WTC11 (cell line): ENCODE results near the gene IL37. TPM values are rescaled to one million over a fixed set of nuclear protein-coding genes. Genes with fewer than 3 reads are reported as not detected.

ENCODE experiments used
- ATAC-seq: fragments of 200-7000 bp; cut with Tn5 transposase; 2 replicates; pipeline ENCODE4 v1.10.0; 2021; ENCODE audit warnings: mild to moderate bottlenecking, moderate library complexity
- CTCF ChIA-PET: fragments of 300-600 bp; sonication (Branson Sonifier 250); formaldehyde crosslinking; loops from one replicate; lab custom pipeline; 2021; ENCODE audit warnings: antibody characterized with exemption; lab: Charles Lee
- POLR2A ChIA-PET: fragments of 350-600 bp; sonication (Branson Sonifier 250); formaldehyde crosslinking; loops from one replicate; lab custom pipeline; 2021; ENCODE audit warnings: antibody characterized with exemption; lab: Charles Lee
- DNase-seq: peaks from one replicate; pipeline ENCODE4 v3.0.0; 2021; ENCODE audit warnings: low spot score
- H3K27ac Mint-ChIP-seq: 2 replicates; pipeline ENCODE4 v1.8.0; 2021; ENCODE audit warnings: mixed read lengths
- H3K27me3 Mint-ChIP-seq: 2 replicates; pipeline ENCODE4 v1.8.0; 2021; ENCODE audit warnings: low read depth, mild to moderate bottlenecking, moderate library complexity, mixed read lengths
- H3K36me3 Mint-ChIP-seq: 2 replicates; pipeline ENCODE4 v1.8.0; 2021; ENCODE audit warnings: mixed read lengths
- H3K4me1 Mint-ChIP-seq: 2 replicates; pipeline ENCODE4 v1.8.0; 2022; ENCODE audit warnings: mixed read lengths
- H3K4me3 Mint-ChIP-seq: 2 replicates; pipeline ENCODE4 v1.8.0; 2021; ENCODE audit warnings: mild to moderate bottlenecking, moderate library complexity, mixed read lengths
- H3K9me3 Mint-ChIP-seq: 2 replicates; pipeline ENCODE4 v1.8.0; 2021; ENCODE audit warnings: mixed read lengths
- CREB1 ChIP-seq: sonication (generic); formaldehyde crosslinking; IDR thresholded peaks from 2 replicates; pipeline ENCODE4 v1.8.0; 2023; ENCODE audit warnings: mild to moderate bottlenecking, missing genetic modification reagents
- EMX1 ChIP-seq: fragments of 250-450 bp; sonication (Bioruptor Pico); IDR thresholded peaks from 2 replicates; pipeline ENCODE4 v1.8.0; 2021; ENCODE audit warnings: mild to moderate bottlenecking
- GTF2I ChIP-seq: fragments of 250-450 bp; sonication (Bioruptor Pico); conservative IDR thresholded peaks from 2 replicates; pipeline ENCODE4 v1.4.0; 2021; ENCODE audit warnings: mild to moderate bottlenecking
- IRF2 ChIP-seq: sonication (generic); formaldehyde crosslinking; IDR thresholded peaks from 2 replicates; pipeline ENCODE4 v1.8.0; 2022; ENCODE audit warnings: low read depth, missing genetic modification reagents, borderline replicate concordance
- OVOL2 ChIP-seq: fragments of 250-450 bp; sonication (Bioruptor Pico); IDR thresholded peaks from 2 replicates; pipeline ENCODE4 v1.9.0; 2021; ENCODE audit warnings: mild to moderate bottlenecking, borderline replicate concordance
- RELA ChIP-seq: sonication (generic); formaldehyde crosslinking; IDR thresholded peaks from 2 replicates; pipeline ENCODE4 v1.8.1; 2022; ENCODE audit warnings: missing genetic modification reagents, mild to moderate bottlenecking, borderline replicate concordance
- RORB ChIP-seq: fragments of 250-450 bp; sonication (Bioruptor Pico); IDR thresholded peaks from 2 replicates; pipeline ENCODE4 v1.9.0; 2021; ENCODE audit warnings: mild to moderate bottlenecking
- SMAD4 ChIP-seq: sonication (generic); formaldehyde crosslinking; IDR thresholded peaks from 2 replicates; pipeline ENCODE4 v1.8.0; 2022; ENCODE audit warnings: mild to moderate bottlenecking, missing genetic modification reagents
- ZNF416 ChIP-seq: fragments of 250-450 bp; sonication (Bioruptor Pico); IDR thresholded peaks from 2 replicates; pipeline ENCODE4 v1.9.0; 2021; ENCODE audit warnings: mild to moderate bottlenecking, inconsistent platforms
- total RNA-seq: library from RNA; stranded (reverse); gene quantifications from 3 replicates; pipeline ENCODE4 v1.2.3, GENCODE V29; 2021
- TF ChIP-seq, protein P1 (sequence below): sonication (generic); formaldehyde crosslinking; IDR thresholded peaks from 2 replicates; pipeline ENCODE4 v1.8.1; 2022; ENCODE audit warnings: low read depth, mild to moderate bottlenecking, moderate library complexity, missing genetic modification reagents, borderline replicate concordance
- TF ChIP-seq, protein P2 (sequence below): sonication (generic); formaldehyde crosslinking; IDR thresholded peaks from 2 replicates; pipeline ENCODE4 v1.8.1; 2022; ENCODE audit warnings: low read depth, missing genetic modification reagents, borderline replicate concordance
- TF ChIP-seq, protein P3 (sequence below): fragments of 250-450 bp; sonication (Bioruptor Pico); IDR thresholded peaks from 2 replicates; pipeline ENCODE4 v2.1.2; 2022; ENCODE audit warnings: mild to moderate bottlenecking, moderate library complexity
- TF ChIP-seq, protein P4 (sequence below): fragments of 250-450 bp; sonication (Bioruptor Pico); IDR thresholded peaks from 2 replicates; pipeline ENCODE4 v1.9.0; 2021; ENCODE audit warnings: moderate library complexity, mild to moderate bottlenecking, inconsistent platforms, borderline replicate concordance
- TF ChIP-seq, protein P5 (sequence below): fragments of 250-450 bp; sonication (Bioruptor Pico); IDR thresholded peaks from 2 replicates; pipeline ENCODE4 v1.9.0; 2021; ENCODE audit warnings: mild to moderate bottlenecking, borderline replicate concordance
- TF ChIP-seq, protein P6 (sequence below): sonication (generic); formaldehyde crosslinking; IDR thresholded peaks from 2 replicates; pipeline ENCODE4 v1.8.1; 2022; ENCODE audit warnings: mild to moderate bottlenecking, moderate library complexity, missing genetic modification reagents
- TF ChIP-seq, protein P7 (sequence below): sonication (generic); formaldehyde crosslinking; IDR thresholded peaks from 2 replicates; pipeline ENCODE4 v1.8.1; 2022; ENCODE audit warnings: mild to moderate bottlenecking, missing genetic modification reagents, moderate library complexity, borderline replicate concordance
- TF ChIP-seq, protein P8 (sequence below): sonication (generic); formaldehyde crosslinking; IDR thresholded peaks from 2 replicates; pipeline ENCODE4 v1.8.1; 2022; ENCODE audit warnings: missing genetic modification reagents, borderline replicate concordance
- TF ChIP-seq, protein P9 (sequence below): fragments of 200-600 bp; IDR thresholded peaks from 2 replicates; pipeline ENCODE4 v1.8.0; 2022; ENCODE audit warnings: antibody characterized with exemption
- TF ChIP-seq, protein P10 (sequence below): sonication (generic); formaldehyde crosslinking; IDR thresholded peaks from 2 replicates; pipeline ENCODE4 v1.8.1; 2023; ENCODE audit warnings: mild to moderate bottlenecking, missing genetic modification reagents

The IL37 gene
- total RNA-seq, 1 experiment from 2014 or later: 0.48 TPM

DNA sequence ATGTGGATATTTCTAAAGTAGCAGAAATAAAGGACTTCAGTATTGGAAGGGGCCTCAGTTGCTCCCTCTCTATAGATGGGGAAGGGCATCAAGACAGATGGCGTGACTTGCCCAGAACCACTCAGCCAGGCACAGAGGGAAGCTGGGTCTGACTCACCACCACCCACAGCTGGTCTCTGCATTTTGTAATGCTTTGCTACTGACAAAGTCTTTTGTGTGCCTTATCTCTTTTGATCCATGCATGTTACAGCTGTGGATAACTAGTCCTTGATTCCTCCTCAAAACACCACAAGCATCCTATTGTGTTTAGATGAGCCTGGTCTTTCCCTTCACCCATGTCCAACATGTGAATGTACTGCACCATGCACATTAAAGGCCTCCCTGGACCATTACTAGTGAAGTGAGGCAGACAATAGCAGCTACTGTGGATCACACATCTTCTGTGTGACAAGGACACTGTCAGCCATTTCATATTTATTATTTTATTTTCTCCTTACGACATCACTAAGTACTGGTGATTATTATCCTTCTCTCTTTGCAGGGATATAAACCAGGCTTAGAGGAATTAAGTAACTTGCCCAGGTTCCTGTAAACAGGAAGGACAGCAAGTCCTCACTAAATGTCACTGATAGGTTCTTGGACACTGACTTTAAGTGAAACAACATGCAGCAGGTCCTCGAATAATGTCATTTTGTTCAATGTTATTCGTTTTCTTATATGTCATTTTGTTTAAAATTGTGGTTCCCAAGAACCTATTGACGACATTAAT lies 29.6 kb upstream of the IL37 start:
- peaks cover 9% of the 10 kb centered on the region for H3K4me1 Mint-ChIP-seq
- no peak overlapping the region for H3K27ac Mint-ChIP-seq
- POLR2A ChIA-PET: no interaction called here
- no peak overlapping the region for H3K4me3 Mint-ChIP-seq
- H3K9me3 Mint-ChIP-seq: no peaks in the 10 kb centered on the region
- no peaks in the 10 kb centered on the region; the same call in 1 of the 2 replicates for H3K27me3 Mint-ChIP-seq
- no peak for DNase-seq
- ATAC-seq: no peak
- CTCF ChIA-PET: interaction anchor here (0.7 to 2.3 kb wide), 3 partner anchors 60 to 132 kb away, joined by 3 to 12 read pairs (median 3); no protein-coding TSS in a partner anchor
- H3K36me3 Mint-ChIP-seq: no peaks in the 10 kb centered on the region
- TF ChIP-seq RELA (CRISPR knock-in tag): no peak
- TF ChIP-seq, protein P1, sequence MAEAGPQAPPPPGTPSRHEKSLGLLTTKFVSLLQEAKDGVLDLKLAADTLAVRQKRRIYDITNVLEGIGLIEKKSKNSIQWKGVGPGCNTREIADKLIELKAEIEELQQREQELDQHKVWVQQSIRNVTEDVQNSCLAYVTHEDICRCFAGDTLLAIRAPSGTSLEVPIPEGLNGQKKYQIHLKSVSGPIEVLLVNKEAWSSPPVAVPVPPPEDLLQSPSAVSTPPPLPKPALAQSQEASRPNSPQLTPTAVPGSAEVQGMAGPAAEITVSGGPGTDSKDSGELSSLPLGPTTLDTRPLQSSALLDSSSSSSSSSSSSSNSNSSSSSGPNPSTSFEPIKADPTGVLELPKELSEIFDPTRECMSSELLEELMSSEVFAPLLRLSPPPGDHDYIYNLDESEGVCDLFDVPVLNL (CRISPR knock-in tag): no peak
- no peak for TF ChIP-seq IRF2 (CRISPR knock-in tag)
- TF ChIP-seq, protein P2, sequence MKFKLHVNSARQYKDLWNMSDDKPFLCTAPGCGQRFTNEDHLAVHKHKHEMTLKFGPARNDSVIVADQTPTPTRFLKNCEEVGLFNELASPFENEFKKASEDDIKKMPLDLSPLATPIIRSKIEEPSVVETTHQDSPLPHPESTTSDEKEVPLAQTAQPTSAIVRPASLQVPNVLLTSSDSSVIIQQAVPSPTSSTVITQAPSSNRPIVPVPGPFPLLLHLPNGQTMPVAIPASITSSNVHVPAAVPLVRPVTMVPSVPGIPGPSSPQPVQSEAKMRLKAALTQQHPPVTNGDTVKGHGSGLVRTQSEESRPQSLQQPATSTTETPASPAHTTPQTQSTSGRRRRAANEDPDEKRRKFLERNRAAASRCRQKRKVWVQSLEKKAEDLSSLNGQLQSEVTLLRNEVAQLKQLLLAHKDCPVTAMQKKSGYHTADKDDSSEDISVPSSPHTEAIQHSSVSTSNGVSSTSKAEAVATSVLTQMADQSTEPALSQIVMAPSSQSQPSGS (CRISPR knock-in tag): no peak
- TF ChIP-seq, protein P3, sequence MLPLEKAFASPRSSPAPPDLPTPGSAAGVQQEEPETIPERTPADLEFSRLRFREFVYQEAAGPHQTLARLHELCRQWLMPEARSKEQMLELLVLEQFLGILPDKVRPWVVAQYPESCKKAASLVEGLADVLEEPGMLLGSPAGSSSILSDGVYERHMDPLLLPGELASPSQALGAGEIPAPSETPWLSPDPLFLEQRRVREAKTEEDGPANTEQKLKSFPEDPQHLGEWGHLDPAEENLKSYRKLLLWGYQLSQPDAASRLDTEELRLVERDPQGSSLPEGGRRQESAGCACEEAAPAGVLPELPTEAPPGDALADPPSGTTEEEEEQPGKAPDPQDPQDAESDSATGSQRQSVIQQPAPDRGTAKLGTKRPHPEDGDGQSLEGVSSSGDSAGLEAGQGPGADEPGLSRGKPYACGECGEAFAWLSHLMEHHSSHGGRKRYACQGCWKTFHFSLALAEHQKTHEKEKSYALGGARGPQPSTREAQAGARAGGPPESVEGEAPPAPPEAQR: no peak
- TF ChIP-seq, protein P4, sequence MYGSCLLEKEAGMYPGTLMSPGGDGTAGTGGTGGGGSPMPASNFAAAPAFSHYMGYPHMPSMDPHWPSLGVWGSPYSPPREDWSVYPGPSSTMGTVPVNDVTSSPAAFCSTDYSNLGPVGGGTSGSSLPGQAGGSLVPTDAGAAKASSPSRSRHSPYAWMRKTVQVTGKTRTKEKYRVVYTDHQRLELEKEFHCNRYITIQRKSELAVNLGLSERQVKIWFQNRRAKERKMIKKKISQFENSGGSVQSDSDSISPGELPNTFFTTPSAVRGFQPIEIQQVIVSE (CRISPR knock-in tag): no peak
- TF ChIP-seq OVOL2: no peak
- TF ChIP-seq, protein P5, sequence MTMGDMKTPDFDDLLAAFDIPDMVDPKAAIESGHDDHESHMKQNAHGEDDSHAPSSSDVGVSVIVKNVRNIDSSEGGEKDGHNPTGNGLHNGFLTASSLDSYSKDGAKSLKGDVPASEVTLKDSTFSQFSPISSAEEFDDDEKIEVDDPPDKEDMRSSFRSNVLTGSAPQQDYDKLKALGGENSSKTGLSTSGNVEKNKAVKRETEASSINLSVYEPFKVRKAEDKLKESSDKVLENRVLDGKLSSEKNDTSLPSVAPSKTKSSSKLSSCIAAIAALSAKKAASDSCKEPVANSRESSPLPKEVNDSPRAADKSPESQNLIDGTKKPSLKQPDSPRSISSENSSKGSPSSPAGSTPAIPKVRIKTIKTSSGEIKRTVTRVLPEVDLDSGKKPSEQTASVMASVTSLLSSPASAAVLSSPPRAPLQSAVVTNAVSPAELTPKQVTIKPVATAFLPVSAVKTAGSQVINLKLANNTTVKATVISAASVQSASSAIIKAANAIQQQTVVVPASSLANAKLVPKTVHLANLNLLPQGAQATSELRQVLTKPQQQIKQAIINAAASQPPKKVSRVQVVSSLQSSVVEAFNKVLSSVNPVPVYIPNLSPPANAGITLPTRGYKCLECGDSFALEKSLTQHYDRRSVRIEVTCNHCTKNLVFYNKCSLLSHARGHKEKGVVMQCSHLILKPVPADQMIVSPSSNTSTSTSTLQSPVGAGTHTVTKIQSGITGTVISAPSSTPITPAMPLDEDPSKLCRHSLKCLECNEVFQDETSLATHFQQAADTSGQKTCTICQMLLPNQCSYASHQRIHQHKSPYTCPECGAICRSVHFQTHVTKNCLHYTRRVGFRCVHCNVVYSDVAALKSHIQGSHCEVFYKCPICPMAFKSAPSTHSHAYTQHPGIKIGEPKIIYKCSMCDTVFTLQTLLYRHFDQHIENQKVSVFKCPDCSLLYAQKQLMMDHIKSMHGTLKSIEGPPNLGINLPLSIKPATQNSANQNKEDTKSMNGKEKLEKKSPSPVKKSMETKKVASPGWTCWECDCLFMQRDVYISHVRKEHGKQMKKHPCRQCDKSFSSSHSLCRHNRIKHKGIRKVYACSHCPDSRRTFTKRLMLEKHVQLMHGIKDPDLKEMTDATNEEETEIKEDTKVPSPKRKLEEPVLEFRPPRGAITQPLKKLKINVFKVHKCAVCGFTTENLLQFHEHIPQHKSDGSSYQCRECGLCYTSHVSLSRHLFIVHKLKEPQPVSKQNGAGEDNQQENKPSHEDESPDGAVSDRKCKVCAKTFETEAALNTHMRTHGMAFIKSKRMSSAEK: no peak
- no peak for TF ChIP-seq GTF2I (CRISPR knock-in tag)
- TF ChIP-seq CREB1 (CRISPR knock-in tag): no peak
- TF ChIP-seq, protein P6, sequence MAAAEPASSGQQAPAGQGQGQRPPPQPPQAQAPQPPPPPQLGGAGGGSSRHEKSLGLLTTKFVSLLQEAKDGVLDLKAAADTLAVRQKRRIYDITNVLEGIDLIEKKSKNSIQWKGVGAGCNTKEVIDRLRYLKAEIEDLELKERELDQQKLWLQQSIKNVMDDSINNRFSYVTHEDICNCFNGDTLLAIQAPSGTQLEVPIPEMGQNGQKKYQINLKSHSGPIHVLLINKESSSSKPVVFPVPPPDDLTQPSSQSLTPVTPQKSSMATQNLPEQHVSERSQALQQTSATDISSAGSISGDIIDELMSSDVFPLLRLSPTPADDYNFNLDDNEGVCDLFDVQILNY (CRISPR knock-in tag): no peak
- TF ChIP-seq, protein P7, sequence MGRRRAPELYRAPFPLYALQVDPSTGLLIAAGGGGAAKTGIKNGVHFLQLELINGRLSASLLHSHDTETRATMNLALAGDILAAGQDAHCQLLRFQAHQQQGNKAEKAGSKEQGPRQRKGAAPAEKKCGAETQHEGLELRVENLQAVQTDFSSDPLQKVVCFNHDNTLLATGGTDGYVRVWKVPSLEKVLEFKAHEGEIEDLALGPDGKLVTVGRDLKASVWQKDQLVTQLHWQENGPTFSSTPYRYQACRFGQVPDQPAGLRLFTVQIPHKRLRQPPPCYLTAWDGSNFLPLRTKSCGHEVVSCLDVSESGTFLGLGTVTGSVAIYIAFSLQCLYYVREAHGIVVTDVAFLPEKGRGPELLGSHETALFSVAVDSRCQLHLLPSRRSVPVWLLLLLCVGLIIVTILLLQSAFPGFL (CRISPR knock-in tag): no peak
- no peak for TF ChIP-seq ZNF416 (CRISPR knock-in tag)
- TF ChIP-seq, protein P8, sequence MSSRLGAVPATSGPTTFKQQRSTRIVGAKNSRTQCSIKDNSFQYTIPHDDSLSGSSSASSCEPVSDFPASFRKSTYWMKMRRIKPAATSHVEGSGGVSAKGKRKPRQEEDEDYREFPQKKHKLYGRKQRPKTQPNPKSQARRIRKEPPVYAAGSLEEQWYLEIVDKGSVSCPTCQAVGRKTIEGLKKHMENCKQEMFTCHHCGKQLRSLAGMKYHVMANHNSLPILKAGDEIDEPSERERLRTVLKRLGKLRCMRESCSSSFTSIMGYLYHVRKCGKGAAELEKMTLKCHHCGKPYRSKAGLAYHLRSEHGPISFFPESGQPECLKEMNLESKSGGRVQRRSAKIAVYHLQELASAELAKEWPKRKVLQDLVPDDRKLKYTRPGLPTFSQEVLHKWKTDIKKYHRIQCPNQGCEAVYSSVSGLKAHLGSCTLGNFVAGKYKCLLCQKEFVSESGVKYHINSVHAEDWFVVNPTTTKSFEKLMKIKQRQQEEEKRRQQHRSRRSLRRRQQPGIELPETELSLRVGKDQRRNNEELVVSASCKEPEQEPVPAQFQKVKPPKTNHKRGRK (CRISPR knock-in tag): no peak
- no peak for TF ChIP-seq RORB (CRISPR knock-in tag)
- TF ChIP-seq, protein P9, sequence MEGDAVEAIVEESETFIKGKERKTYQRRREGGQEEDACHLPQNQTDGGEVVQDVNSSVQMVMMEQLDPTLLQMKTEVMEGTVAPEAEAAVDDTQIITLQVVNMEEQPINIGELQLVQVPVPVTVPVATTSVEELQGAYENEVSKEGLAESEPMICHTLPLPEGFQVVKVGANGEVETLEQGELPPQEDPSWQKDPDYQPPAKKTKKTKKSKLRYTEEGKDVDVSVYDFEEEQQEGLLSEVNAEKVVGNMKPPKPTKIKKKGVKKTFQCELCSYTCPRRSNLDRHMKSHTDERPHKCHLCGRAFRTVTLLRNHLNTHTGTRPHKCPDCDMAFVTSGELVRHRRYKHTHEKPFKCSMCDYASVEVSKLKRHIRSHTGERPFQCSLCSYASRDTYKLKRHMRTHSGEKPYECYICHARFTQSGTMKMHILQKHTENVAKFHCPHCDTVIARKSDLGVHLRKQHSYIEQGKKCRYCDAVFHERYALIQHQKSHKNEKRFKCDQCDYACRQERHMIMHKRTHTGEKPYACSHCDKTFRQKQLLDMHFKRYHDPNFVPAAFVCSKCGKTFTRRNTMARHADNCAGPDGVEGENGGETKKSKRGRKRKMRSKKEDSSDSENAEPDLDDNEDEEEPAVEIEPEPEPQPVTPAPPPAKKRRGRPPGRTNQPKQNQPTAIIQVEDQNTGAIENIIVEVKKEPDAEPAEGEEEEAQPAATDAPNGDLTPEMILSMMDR: no peak
- TF ChIP-seq SMAD4 (CRISPR knock-in tag): no peak
- TF ChIP-seq, protein P10, sequence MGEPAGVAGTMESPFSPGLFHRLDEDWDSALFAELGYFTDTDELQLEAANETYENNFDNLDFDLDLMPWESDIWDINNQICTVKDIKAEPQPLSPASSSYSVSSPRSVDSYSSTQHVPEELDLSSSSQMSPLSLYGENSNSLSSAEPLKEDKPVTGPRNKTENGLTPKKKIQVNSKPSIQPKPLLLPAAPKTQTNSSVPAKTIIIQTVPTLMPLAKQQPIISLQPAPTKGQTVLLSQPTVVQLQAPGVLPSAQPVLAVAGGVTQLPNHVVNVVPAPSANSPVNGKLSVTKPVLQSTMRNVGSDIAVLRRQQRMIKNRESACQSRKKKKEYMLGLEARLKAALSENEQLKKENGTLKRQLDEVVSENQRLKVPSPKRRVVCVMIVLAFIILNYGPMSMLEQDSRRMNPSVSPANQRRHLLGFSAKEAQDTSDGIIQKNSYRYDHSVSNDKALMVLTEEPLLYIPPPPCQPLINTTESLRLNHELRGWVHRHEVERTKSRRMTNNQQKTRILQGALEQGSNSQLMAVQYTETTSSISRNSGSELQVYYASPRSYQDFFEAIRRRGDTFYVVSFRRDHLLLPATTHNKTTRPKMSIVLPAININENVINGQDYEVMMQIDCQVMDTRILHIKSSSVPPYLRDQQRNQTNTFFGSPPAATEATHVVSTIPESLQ: no peak
- no peak for TF ChIP-seq EMX1
